Activated CD4-positive, alpha-beta T cell treated with anti-CD3 and anti-CD28 coated beads for 48 hours (primary cell): ENCODE measurements around the gene NTN1.
"Not testable (repeated sequence)": the region's sequence is repeated elsewhere in the genome, so short reads cannot be mapped to it uniquely, and the experiment has no call there.

Experiments used
- DNase-seq: peaks from one replicate; pipeline ENCODE4 v3.0.0-alpha.2; 2020

Gene NTN1

DNA sequence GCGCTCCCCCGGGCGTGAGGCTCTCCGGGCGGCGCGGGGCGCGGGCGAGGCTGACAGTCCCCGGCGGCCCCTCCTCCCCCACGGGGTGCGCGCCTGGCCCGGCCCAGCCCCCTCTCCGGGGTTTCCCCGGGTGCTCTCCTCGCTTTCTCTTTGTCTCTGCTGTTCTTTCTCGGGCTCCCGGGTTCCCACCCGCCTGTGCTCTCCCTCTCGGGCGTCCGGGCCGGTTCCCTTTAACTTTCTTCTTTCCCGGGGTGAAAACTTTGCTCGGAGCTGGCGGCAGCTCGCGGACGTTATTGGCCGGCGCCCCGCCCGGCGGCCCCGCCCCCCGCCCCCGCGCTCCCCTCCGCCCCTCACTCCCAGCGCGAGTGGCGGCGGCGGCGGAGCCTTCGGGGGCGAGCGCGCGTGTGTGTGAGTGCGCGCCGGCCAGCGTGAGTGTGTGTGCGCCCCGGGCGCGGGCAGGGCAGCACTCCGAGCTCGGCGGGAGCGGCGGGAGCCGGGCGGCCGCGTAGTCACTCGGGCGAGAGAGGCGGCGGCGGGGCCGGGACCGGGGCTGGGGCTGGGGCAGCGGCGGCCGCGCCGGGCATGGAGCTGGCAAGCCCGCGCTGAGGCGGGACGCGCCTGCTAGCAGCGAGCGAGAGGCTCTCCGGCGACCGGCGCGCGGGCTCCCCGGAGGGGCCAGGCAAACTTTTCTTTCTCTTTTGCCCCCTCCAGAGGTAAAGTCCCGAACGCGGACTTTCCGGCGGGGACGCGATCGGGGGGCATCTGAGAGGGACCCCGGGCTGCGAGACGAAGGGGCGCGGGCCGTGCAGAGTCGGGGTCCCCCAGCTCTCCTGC lies at the start of gene NTN1:
TSS of gene NTN1 (plus strand) at position 353 of the 834 bp plus-strand sequence. CDS start 864 bp downstream, outside the sequence.
- DNase-seq, result peak; percentile 59

DNA sequence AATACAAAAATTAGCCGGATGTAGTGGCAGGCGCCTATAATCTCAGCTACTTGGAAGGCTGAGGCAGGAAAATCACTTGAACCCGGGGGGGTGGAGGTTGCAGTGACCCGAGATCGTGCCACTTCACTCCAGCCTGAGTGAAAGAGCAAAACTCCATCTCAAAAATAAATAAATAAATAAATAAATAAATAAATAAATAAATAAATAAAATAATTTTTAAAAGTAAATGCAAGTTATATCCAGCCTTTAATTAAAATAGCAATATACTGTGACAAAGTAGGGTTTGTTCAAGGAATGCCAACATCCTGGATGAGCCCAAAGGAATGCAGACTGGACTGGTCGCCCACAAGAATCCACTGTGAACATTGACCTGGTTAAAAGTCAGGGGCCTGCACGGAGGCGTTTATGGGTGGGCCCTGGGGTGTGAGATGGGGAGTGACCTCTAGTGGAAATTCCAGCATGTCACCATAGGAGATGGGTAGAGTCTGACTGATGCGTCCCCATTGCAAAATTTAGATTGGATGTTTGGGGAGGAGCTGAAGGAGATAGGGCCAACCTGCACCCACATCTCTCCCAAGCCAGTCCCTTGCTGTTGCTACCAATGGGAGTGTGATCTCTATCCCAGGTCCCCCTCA lies 46.1 kb upstream of the NTN1 start:
- no peak for DNase-seq

DNA sequence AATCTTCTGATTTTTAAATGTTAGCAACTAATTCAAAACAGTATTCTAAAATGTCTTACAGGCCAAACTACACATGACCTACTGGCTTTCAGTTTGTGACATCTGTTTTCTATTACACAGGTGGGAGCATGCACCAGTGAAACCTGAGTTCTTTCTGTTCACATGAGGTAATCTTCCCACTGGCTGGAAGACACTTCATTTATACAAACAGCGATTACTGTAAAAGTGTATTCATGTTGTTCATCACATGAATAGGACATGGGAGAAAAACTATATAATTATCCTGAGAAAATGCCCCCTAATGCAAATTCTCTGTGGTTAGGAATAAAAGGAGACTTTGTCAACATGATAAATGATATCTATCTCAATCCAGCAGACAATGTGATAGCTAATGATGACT lies 44.7 kb upstream of the NTN1 start:
- DNase-seq, result no peak

DNA sequence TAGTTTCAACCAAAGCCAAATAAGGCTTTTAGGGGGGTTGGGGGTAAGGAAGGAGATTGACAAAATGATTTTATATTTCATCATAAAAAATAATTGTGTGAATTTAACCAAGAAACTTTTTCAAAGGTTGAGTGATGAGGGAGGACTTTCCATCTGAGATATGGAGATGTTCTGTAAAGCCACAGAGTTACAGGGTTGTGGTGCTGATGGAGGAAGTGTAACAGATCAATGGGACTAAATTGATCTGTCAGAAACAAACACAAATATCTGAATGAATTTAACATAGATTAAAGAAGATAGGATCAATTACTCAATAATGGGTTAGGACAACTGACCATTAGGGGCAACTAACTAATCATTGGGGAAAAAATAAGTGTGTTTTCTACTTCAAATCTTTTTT lies 41.6 kb upstream of the NTN1 start:
- no peak for DNase-seq

DNA sequence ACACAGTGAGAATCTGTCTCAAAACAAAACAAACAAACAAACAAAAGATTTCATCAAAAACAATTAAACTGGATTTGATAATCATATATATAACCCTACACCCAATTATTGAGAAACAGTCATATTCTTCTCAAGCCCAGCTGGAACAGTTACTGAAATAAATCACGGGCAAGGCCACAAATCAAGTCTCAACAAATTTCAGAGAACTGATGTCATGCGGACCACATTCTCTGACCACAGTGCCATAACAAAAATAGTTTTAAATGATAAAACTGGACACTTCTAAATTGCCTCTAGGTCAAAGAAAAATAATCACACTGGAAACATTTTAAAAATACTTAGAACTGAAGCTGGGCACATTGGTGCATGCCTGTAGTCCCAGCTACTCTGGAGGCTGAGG lies 39.9 kb upstream of the NTN1 start:
- no peak for DNase-seq

DNA sequence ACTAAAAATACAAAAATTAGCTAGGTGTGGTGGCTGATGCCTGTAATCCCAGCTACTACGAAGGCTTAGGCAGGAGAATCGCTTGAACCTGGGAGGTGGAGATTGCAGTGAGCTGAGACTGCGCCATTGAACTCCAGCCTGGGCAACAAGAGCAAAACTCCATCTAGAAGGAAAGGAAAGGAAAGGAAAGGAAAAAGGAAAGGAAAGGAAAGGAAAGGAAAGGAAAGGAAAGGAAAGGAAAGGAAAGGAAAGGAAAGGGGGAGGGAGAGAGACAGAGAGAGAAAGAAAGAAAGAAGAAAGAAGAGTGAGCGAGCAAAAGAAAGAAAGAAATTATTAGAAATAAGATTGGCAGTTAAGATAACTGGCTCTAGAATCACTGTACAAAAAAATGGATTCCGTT lies 37.1 kb upstream of the NTN1 start:
- not testable (repeated sequence) for DNase-seq

DNA sequence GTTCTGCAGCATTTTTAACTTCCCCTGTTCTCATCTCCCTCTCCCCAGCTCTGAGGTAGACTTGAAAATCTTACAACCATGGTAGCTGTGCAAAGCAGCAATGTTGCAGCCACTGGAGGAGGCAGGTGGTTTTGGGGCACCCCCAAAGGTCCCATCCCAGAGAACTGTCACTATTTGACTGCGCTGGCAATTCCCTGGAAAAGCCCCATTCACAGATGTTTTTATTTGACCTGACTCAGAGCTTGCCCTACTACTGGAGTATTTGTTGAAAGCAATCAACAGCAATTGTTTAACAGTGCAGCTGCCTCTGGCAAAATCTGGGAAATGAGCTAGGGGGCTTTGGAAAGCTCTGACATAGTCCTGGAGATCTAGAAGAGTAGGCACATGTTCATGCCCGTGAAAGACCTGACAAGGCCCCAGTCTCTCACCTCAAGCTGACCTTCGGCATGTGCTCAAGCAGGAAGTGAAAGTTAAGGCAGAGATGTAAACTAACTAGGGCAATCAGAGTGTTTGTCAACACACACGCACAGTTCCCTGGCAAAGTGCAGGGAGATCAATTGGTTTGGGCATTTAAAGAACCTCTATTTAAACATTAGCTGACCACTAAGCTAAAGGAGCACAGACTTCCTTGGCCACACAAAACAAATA lies 36.1 kb upstream of the NTN1 start:
- no peak for DNase-seq

DNA sequence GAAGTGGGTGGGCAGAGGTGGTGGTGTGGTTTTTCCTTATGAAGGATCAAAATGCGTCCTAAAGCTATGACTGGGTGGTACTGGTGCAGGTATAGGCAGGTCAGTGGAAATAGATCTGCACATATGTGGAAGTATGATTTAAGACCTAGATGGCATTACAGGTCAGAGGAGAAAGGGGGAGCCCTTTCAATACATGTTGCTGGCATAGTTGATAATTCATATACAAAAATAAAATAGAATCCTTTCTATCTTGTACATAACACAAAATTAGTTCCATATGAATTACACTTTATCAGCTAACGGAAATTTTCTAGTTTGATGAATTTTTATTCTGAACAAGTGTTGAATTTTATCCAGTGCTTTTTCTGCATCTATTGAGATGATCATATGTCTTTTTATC lies 35.0 kb upstream of the NTN1 start:
- DNase-seq, result no peak

DNA sequence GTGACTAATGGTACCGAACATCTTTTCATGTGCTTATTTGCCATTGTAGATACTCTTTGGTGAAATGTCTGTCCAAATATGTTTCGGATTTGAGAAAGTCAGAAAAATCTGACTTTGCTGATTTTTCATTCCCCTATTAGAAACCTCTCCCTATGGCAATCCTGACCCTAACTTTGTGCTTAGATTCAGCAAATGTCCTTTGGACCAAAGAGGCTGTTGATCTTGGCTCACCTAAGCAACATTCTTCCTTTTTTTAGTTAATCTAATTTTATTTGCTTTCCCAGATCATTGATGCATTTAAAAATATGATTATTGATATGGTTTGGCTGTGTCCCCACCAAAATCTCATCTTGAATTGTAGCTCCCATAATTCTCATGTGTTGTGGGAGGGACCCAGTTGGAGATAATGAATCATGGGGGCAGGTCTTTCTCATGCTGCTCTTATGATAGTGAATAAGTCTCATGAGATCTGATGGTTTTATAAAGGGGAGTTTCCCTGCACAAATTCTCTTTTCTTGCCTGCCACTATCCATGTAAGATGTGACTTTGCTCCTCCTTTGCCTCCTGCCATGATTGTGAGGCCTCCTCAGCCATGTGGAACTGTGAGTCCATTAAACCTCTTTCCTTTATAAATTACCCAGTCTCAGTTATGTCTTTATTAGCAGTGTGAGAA lies 32.9 kb upstream of the NTN1 start:
- DNase-seq, result not testable (repeated sequence)

DNA sequence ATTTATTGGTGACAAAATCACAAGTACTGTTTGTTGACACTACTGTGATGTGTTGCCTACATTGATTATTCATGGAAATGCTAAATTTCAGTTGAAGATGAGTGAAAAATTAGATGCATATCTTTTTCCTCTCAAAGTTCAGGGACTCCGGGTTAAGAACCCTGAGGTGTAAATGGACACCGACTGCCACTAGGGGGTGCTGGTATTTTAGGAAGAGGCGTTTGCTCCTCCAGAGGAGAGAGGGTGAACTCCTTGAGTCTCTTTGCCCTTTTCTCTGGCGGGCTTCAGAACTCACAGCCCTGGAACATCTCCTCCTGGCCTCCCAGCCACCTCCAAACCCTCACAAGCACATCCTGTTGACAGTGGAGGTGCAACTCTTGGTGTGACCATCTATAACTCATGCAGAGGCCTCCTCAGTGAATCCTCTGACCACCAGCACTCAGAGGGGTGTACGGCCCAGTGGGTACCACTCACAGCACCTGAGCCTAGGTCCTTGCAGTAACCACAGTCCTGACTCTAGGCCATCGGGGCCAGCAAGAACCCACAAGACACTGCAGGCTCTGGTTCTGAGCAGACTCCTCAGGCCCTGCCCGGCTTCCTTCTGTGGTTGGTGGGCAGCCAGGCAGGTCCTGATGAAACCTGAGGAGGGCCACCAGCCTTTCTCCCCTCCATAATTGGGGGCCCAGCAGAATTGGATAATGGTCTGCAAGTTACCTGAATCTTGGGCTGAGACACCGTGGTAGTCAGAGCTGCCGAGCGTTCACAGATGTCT lies 29.6 kb upstream of the NTN1 start:
- peak; percentile 83 for DNase-seq

DNA sequence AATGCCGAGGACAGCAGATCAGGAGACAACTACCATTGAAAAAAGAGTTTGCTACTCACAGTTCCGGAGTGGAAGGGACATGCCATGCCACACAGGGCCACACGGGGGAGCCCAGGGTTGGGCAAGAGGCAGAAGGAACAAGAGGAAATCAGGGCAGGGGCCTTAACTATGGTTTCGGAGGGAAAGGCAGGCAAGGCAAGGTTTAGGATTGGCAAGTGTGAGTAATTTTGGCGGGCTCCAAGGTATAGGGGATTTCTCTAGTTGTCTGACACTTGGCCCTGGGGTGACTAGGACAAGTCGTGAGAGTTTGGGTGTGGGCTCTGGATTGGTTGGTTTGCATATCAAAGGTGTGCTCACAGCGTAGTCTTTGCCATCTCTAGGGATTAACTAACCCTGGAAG lies 27.0 kb upstream of the NTN1 start:
- DNase-seq, result peak; percentile 87

DNA sequence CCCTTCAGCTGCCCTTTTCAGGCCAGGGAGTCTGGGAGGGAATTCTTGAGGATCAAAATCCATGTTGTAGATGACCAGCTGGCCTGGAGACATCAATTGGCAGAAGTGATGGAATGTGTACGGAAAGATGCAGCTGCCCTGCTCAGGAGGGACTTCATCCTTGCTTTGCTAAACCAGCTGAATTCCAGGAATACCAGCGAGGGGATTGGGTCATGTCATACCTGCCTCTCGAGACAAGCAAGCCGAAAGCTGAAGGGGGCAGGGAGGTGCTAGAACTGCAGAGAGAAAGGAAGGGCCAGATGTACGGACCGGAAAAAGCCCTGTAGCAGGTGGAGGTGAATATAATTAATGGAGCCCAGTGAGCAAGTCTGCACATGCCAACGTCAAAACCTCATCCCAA lies 25.6 kb upstream of the NTN1 start:
- no peak for DNase-seq

DNA sequence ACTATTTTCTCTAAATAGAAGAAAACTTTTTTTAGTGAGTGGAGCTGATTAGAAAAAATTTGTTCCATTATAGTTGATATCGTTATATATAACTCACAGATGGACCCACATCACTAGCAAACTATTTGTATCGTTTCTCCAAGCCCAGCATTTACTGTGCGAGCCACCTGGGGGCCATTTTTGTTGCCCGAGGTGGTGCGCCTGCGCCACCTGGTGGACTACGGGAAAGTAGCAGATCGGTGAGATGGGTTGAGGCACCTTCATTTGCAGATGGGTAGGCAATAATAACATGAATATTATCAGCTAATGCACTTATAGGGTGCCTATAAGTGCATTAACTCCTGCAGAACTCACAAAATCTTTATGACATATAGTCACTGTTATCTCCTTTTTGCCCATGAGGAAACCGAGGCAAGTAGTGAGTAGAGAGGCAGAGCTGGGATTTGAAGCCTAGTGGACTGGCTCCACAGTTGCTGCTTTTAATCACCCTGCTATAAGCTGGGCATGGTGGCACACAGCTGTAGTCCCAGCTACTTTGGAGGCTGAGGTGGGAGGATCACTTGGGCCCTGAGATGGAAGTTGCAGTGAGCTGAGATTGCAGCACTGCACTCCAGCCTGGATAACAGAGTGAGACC lies 23.2 kb upstream of the NTN1 start:
- DNase-seq, result peak; percentile 86

DNA sequence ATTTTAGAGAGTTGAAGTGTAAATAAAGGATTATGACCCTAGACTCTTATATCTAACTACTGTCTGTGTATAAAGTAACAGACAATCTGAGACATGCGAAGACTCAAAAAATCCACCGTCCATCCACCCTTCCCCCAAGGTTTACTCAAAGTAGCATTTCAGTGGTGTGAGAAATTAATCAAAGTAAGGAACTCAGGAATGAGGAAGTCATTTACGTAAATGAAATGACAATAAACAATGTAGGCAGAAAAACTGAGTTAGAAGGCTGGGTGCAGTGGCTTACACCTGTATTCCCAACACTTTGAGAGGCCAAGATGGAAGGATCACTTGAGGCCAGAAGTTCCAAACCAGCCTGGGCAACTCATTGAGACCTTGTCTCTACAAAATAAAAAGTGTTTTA lies 19.8 kb upstream of the NTN1 start:
- DNase-seq, result no peak

DNA sequence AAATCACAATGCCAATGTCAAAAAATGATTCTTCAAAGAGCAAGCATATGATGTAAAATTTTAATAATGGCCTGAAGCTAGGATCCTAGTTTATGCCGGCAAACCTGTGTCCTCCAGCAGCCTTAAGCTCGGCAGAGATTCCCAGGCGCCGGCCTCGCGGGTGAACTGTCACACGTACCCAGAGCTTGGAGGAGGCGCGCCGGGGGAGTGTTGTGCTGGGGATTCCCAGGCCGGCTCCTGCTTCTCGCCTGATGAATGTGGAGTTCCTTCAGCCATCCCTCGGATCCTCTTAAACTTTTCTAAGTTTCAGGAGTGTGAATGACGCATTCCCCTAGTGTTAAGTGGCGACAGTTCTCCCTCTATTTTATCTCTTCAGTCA lies 19.1 kb upstream of the NTN1 start:
- DNase-seq, result no peak

DNA sequence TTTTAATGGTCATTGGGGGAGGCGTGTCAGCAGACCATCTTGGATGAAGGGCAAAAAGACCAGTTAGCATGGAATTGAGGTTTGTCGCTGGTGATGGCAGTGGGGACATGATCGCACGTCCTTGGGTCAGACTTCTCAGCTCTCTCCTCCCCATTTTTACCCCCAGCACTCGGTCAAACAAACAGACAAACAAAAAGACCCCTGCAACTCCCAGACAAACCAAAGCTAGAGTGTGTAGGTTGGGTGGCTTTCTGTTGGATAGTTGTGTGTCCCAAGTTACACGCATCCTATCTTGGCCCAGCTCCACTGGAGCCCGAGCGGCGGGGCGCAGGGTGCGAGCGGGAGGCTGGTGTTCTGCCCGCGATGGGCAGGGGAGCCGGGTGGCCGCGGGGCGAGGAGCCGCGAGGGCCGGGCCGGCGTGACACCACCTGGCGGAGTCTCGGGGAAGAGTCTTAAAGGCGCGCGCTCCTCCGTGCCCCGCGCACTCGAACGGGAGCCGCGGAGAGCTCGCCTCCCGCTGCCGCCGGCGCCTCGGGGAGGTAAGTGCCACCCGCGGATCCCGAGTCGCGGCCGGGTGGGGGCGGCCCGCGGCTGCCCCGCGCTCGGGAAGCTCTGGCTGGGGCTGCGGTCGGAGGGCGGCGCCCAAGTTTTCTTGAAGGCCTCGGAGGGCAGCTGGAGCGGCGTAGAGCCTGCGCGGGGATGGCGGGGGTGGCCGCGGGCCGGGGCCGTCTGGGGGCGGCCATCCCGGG lies 18.5 kb upstream of the NTN1 start:
- peak; percentile 54 for DNase-seq

DNA sequence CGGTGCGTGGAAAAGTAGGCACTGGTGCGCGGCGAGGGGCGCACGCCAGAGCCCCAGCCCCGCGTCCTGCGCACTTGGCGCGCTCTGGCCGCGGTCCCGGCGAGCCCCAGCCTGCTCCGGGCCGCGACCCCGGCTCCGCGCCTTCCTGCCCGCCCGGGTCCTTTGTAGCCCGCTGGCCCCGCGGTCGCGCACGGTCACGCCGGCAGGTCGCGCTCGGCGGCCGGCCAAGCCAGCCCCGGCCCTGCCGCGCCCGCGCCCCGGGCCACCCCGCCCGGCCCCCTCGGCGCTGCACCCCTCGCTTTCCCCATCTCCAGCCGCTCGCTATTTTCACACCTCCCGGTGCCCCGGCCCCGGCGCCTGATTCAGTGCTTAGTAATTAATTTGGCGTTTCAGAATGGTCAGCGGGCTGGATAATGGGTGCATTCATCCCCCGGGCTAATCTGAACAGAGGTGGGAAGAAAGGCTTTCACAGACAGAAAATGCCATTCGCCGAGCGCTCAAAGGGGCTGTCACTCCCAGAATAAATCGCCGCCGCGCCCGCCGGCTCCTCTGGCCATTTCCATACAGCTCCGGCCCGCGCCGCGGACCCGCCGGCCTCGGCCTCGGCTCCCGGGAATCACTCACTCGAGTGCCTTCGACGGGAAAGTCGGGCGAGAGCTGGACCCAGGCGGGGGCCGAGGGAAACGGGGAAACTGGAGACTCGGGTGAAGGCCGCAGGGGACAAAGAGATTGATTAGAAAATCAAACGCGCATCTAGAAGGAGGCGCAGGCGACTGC lies 17.8 kb upstream of the NTN1 start:
- no peak for DNase-seq

DNA sequence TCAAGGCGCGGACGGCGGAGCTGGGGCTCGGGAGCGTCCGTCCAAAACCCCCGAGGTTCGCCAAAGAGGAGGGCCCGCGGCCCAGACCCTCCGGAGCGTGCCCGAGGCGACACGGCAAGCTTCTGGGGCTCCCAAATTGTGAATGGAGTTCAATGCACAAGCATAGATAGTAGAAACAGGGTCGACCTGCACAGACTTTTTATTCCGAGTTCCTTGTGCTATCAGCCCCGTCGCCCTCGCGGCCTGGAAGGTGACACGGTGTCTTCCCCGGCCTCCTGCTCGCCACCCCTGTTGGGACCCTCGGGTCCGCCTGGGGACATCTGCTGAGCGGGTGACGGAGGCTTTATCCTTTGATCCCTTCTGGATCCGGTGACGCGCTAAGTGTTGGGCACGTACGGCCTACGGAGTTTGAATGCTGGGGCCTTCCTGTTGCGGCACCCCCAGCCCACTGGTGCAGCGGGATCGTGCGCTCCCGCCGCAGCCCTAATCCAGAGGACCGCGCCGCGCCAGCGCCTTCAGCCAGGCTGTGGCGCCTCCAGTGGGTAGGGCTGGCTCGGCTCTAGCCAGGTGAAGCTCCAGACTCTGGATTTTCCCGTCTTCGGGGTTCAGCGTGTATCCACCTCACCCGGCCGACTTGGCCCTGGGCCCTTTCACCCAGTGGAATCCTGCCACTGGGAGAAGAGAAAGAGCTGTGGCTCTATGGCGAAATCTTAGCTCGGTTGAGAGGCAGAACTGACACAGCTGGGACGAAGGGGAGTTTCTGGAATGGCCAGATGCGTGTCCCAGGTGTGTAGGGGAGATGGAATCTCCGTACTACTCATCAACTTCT lies 17.0 kb upstream of the NTN1 start:
- no peak for DNase-seq

DNA sequence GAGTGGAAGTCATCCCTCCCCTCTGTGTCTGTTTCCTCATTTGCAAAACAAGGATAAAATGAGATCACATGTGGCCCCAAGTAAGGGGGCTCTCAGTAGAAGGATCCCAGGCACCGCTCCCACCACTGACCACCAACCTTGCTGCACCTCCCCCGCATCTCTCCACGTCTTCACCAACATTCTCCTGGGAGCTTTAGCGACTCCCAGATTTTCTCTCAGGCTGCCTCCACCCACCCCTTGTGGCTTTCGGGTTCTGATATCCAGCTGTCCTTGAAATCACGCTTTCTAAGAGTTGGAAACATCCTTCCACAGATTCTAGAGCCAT lies 16.4 kb upstream of the NTN1 start:
- DNase-seq, result no peak
